Osteoblast (primary cell): ENCODE measurements around the gene BBOX1. TPM values are rescaled to one million over a fixed set of nuclear protein-coding genes. Genes with fewer than 3 reads are reported as not detected.

Experiments used
- DNase-seq: peaks from one replicate; pipeline ENCODE4 v3.0.0; 2011; ENCODE audit warnings: low spot score, mixed read lengths; ENCODE audit not compliant: insufficient read length; ENCODE audit errors: missing footprints
- H2AFZ ChIP-seq: 2 replicates; pipeline ENCODE4 v1.6.0; 2011; ENCODE audit warnings: mild to moderate bottlenecking, low read length
- H3K27ac ChIP-seq: 2 replicates; pipeline ENCODE4 v1.5.1; 2011; ENCODE audit warnings: mild to moderate bottlenecking, low read depth, low read length, moderate library complexity
- H3K27me3 ChIP-seq: 2 replicates; pipeline ENCODE4 v1.6.0; 2012; ENCODE audit warnings: mild to moderate bottlenecking, control low read depth, inconsistent platforms, low read length, moderate library complexity; ENCODE audit not compliant: insufficient read depth
- H3K36me3 ChIP-seq: 2 replicates; pipeline ENCODE4 v1.5.1; 2011; ENCODE audit warnings: mild to moderate bottlenecking, low read length, control low read depth, moderate library complexity; ENCODE audit not compliant: insufficient read depth
- H3K4me1 ChIP-seq: 2 replicates; pipeline ENCODE4 v1.5.1; 2011; ENCODE audit warnings: mild to moderate bottlenecking, low read length, control low read depth, moderate library complexity; ENCODE audit not compliant: insufficient read depth
- H3K4me2 ChIP-seq: 2 replicates; pipeline ENCODE4 v1.6.0; 2011; ENCODE audit warnings: mild to moderate bottlenecking, low read length; ENCODE audit not compliant: insufficient read depth
- H3K4me3 ChIP-seq: fragments of 200-600 bp; sonication (generic); 3 replicates; pipeline ENCODE4 v1.5.1; 2012; ENCODE audit warnings: mild to moderate bottlenecking, low read length, inconsistent platforms; ENCODE audit not compliant: insufficient read depth
- H3K79me2 ChIP-seq: 2 replicates; pipeline ENCODE4 v1.6.0; 2012; ENCODE audit warnings: mild to moderate bottlenecking, low read length, control low read depth, inconsistent platforms; ENCODE audit not compliant: insufficient read depth
- H3K9me3 ChIP-seq: 2 replicates; pipeline ENCODE4 v1.5.1; 2011; ENCODE audit warnings: low read depth, low read length, control low read depth
- H4K20me1 ChIP-seq: 2 replicates; pipeline ENCODE4 v1.6.0; 2012; ENCODE audit warnings: mild to moderate bottlenecking, low read length, control low read depth; ENCODE audit not compliant: insufficient read depth
- CTCF ChIP-seq: IDR thresholded peaks from 2 replicates; pipeline ENCODE4 v1.5.1; 2011; ENCODE audit warnings: mild to moderate bottlenecking, low read depth, low read length, moderate library complexity; ENCODE audit errors: extremely low read depth
- total RNA-seq: library from RNA; depleted of rRNA; stranded (reverse); fragments of >200 nt; gene quantifications from 2 replicates; pipeline ENCODE4 v1.2.3, GENCODE V29; 2012

The BBOX1 gene
- total RNA-seq, 1 donor = 0.36 TPM

DNA sequence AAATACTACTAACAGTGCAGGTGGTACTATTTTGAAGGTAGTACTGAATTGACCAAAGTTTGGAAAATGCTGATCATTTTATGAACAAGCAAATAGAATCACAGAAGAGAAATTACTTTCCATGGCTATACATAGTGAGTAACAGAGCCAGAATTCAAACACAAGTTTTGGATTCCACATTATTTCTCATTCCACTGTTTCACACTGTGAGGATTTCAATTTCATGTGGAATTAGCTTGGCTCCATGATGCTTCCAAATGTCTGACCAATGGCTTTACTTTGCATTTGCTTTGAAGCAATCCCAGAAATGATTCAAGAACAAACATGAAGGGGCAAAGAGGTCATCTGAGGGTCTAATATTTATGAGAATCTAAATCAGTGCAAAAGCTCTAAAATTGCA lies 98.1 kb downstream of the BBOX1 start:
- Histone ChIP-seq H2AFZ (no peak overlapping the region), H3K79me2 (no peaks in the 10 kb centered on the region), H3K4me1 (no peaks in the 10 kb centered on the region), H3K4me3 (no peak overlapping the region), H3K27ac (no peak overlapping the region), H3K36me3 (no peaks in the 10 kb centered on the region), H3K27me3 (no peaks in the 10 kb centered on the region), H3K9me3 (no peaks in the 10 kb centered on the region), H3K4me2 (no peak overlapping the region), H4K20me1 (no peaks in the 10 kb centered on the region)
- DNase-seq = no peak
- TF ChIP-seq CTCF = no peak

DNA sequence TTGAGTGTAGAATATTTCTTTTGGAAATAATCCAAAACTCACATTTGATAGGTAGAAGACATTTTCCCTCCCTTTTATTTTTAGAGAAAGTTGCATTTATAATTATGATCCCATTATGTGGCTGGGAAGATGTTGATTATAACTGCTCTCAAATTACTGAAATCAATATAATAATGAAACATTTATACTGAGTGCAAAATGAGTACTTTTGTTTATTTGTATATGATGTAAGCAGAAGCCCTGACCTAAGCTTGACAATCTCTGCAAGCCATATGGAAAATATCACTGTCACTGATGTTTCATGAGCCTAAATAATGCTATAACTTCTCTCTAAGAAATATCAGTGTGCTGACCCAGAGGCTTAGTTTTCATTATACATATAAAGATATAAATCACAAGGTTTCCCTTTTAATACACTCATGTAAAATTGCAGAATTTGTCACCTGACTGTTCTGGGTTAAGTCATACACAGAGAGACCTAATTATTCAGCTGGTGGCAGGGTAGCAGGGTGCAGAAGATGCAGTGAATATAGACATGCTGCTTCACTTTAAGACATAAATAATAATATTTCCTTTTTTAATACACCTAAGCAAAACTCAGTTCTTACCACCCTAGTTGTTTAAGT lies 99.2 kb downstream of the BBOX1 start:
- no peak for TF ChIP-seq CTCF
- H4K20me1 ChIP-seq = no peaks in the 10 kb centered on the region
- H3K36me3 ChIP-seq = no peaks in the 10 kb centered on the region
- H3K79me2 ChIP-seq = no peaks in the 10 kb centered on the region
- no peak overlapping the region for H3K4me2 ChIP-seq
- no peak overlapping the region for H3K4me3 ChIP-seq
- H3K27me3 ChIP-seq = no peaks in the 10 kb centered on the region
- H3K9me3 ChIP-seq = no peaks in the 10 kb centered on the region
- no peak overlapping the region for H3K27ac ChIP-seq
- DNase-seq = no peak
- H2AFZ ChIP-seq = no peak overlapping the region
- H3K4me1 ChIP-seq = no peaks in the 10 kb centered on the region

DNA sequence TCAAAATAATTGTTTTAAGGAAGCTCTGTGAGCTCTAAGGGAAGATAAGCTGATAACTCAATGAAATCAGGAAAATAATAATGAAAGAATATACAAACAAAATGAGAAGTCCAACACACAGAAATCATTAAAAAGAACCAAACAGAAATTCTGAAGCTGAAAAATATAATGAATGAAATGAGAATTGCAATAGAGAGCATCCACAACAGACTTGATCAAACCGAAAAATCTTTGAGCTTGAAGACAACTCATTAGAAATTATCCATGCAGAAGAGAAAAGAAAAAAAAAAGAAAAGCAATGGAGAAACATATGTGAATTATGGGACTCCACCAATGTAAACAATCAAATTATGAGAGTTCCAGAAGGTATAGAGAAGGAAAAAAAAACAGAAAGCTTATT lies 101.0 kb downstream of the BBOX1 start:
- Histone ChIP-seq H3K27ac (no peak overlapping the region), H3K4me1 (no peaks in the 10 kb centered on the region), H3K4me2 (no peak overlapping the region), H2AFZ (no peak overlapping the region), H3K79me2 (no peaks in the 10 kb centered on the region), H3K27me3 (no peaks in the 10 kb centered on the region), H3K36me3 (no peaks in the 10 kb centered on the region), H3K4me3 (no peak overlapping the region), H3K9me3 (no peaks in the 10 kb centered on the region), H4K20me1 (no peaks in the 10 kb centered on the region)
- no peak for DNase-seq
- no peak for TF ChIP-seq CTCF

DNA sequence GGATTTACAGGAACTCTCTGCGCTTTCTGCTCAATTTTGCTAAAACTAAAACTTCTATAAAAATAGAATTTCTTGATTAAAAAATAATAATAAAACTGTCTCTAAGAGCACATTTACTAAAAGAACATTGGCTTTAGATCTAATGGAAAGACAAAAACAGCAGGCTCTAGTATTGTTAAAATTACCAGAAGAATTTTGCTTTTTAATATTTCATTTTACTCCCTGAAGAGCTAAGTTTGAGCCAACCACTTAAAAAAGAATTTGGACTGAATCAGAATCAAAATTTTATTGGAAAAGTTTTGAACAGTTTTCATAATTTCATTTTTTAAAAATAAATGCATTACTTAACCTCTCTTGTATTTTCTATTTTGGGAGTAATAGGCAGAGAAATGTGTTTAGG lies 107.3 kb downstream of the BBOX1 start:
- Histone ChIP-seq H3K36me3 (no peaks in the 10 kb centered on the region), H3K4me2 (no peak overlapping the region), H3K79me2 (no peaks in the 10 kb centered on the region), H3K27ac (no peak overlapping the region), H2AFZ (no peak overlapping the region), H3K27me3 (no peaks in the 10 kb centered on the region), H3K4me3 (no peak overlapping the region), H4K20me1 (no peaks in the 10 kb centered on the region), H3K9me3 (no peaks in the 10 kb centered on the region), H3K4me1 (peaks cover under 1% of the 10 kb centered on the region)
- DNase-seq = no peak
- no peak for TF ChIP-seq CTCF
